HL-60 (cell line): ENCODE measurements around the gene CHN2.

Source experiments
- DNase-seq, 2 experiments: peaks; one replicate each; pipeline ENCODE4 v3.0.0-alpha.2; 2010 to 2020; ENCODE audit warnings: low read depth in 1 of 2, low spot score in 1 of 2
- H3K27ac ChIP-seq: fragments of 250-450 bp; sonication (Bioruptor Pico); replicated peaks from 2 replicates; pipeline ENCODE4 v1.5.1; 2020; ENCODE audit warnings: mild to moderate bottlenecking, moderate library complexity
- H3K27me3 ChIP-seq: fragments of 250-450 bp; sonication (Bioruptor Pico); 2 replicates; pipeline ENCODE4 v1.5.1; 2021; ENCODE audit warnings: mild to moderate bottlenecking, moderate library complexity; ENCODE audit not compliant: insufficient read depth, poor library complexity, severe bottlenecking
- H3K4me3 ChIP-seq: replicated peaks from 2 replicates; pipeline ENCODE4 v1.5.1; 2011; ENCODE audit warnings: mild to moderate bottlenecking, control low read depth, low read length; ENCODE audit not compliant: insufficient read depth
- GABPA ChIP-seq: IDR thresholded peaks from 2 replicates; pipeline ENCODE4 v1.6.1; 2012; ENCODE audit warnings: low read depth
- POLR2AphosphoS5 ChIP-seq: IDR thresholded peaks from 2 replicates; pipeline ENCODE4 v1.6.1; 2012; ENCODE audit warnings: low read depth
- SPI1 ChIP-seq: IDR thresholded peaks from 2 replicates; pipeline ENCODE4 v1.6.1; 2012; ENCODE audit warnings: low read depth, mild to moderate bottlenecking, borderline replicate concordance
- TF ChIP-seq, protein P1 (sequence below): IDR thresholded peaks from one replicate; pipeline ENCODE4 v1.5.1; 2011; ENCODE audit warnings: low read length, control low read depth, inconsistent platforms; ENCODE audit not compliant: insufficient read depth
- TF ChIP-seq, protein P2 (sequence below): IDR thresholded peaks from 2 replicates; pipeline ENCODE4 v1.6.1; 2012; ENCODE audit warnings: low read depth; ENCODE audit not compliant: insufficient replicate concordance

Gene CHN2

DNA sequence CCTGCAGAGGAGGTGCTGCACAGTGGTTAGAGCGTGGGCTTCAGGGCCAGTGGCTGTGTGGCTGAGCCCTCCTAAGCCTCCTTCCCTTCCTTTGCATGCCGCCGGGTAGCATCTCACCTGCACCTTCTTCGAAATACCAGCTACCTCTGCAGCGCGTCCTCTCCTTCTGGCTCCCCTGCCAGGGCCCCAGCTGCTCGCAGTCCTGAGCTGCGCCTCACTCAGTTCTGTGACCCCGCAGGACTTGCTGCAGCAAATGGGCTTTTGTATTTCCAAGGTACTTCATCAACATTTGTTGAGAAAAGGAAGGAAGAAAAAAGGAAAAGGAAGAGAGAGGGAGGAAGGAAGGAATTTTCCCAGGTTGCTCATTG lies 222.3 kb downstream of the CHN2 start:
- no peak for DNase-seq
- TF ChIP-seq SPI1 = no peak
- TF ChIP-seq GABPA = no peak
- TF ChIP-seq, protein P1, sequence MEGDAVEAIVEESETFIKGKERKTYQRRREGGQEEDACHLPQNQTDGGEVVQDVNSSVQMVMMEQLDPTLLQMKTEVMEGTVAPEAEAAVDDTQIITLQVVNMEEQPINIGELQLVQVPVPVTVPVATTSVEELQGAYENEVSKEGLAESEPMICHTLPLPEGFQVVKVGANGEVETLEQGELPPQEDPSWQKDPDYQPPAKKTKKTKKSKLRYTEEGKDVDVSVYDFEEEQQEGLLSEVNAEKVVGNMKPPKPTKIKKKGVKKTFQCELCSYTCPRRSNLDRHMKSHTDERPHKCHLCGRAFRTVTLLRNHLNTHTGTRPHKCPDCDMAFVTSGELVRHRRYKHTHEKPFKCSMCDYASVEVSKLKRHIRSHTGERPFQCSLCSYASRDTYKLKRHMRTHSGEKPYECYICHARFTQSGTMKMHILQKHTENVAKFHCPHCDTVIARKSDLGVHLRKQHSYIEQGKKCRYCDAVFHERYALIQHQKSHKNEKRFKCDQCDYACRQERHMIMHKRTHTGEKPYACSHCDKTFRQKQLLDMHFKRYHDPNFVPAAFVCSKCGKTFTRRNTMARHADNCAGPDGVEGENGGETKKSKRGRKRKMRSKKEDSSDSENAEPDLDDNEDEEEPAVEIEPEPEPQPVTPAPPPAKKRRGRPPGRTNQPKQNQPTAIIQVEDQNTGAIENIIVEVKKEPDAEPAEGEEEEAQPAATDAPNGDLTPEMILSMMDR = no peak
- TF ChIP-seq POLR2AphosphoS5 = no peak
- TF ChIP-seq, protein P2, sequence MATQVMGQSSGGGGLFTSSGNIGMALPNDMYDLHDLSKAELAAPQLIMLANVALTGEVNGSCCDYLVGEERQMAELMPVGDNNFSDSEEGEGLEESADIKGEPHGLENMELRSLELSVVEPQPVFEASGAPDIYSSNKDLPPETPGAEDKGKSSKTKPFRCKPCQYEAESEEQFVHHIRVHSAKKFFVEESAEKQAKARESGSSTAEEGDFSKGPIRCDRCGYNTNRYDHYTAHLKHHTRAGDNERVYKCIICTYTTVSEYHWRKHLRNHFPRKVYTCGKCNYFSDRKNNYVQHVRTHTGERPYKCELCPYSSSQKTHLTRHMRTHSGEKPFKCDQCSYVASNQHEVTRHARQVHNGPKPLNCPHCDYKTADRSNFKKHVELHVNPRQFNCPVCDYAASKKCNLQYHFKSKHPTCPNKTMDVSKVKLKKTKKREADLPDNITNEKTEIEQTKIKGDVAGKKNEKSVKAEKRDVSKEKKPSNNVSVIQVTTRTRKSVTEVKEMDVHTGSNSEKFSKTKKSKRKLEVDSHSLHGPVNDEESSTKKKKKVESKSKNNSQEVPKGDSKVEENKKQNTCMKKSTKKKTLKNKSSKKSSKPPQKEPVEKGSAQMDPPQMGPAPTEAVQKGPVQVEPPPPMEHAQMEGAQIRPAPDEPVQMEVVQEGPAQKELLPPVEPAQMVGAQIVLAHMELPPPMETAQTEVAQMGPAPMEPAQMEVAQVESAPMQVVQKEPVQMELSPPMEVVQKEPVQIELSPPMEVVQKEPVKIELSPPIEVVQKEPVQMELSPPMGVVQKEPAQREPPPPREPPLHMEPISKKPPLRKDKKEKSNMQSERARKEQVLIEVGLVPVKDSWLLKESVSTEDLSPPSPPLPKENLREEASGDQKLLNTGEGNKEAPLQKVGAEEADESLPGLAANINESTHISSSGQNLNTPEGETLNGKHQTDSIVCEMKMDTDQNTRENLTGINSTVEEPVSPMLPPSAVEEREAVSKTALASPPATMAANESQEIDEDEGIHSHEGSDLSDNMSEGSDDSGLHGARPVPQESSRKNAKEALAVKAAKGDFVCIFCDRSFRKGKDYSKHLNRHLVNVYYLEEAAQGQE = no peak
- Histone ChIP-seq H3K4me3 (no peak overlapping the region), H3K27me3 (no peaks in the 10 kb centered on the region), H3K27ac (no peak overlapping the region)

DNA sequence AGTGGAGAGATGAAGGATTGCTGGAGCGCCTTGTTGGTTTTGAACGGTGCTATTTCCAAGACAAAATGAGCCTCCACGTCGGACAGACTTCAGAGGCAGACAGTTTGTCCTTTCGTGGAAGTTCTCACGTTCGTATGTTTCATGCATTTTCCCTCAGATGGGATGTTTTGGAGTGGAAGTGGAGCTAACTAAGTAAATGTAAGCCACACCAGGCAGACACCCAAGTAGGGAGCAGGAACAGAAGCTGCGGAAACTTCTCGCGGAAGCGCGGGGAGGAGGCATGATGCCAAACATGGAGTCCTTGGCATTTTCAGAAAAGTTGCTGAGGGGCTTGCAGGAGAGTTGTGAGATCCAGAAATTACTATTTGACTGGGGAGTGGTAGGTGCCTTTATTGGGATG lies 223.5 kb downstream of the CHN2 start:
- TF ChIP-seq POLR2AphosphoS5 (no peak), SPI1 (no peak), GABPA (no peak)
- TF ChIP-seq, protein P1 = no peak
- TF ChIP-seq, protein P2 = no peak
- no peaks in the 10 kb centered on the region for H3K27me3 ChIP-seq
- DNase-seq = no peak
- H3K27ac ChIP-seq = no peak overlapping the region
- no peak overlapping the region for H3K4me3 ChIP-seq

GRCh38 chr7:29418651-29419050 lies 224.1 kb downstream of the CHN2 start:
- Histone ChIP-seq H3K27me3 (no peaks in the 10 kb centered on the region), H3K27ac (no peak overlapping the region), H3K4me3 (no peak overlapping the region)
- DNase-seq = no peak
- TF ChIP-seq SPI1 (no peak), POLR2AphosphoS5 (no peak), GABPA (no peak)
- TF ChIP-seq, protein P1 = no peak
- TF ChIP-seq, protein P2 = no peak
